NOMO-1 (cell line): ENCODE data around the gene RGS9.

ENCODE experiments used
- DNase-seq, 2 experiments: peaks; one replicate each; lab custom pipeline; 2025; ENCODE audit not compliant: unreplicated experiment in 2 of 2; lab: John Stamatoyannopoulos, UW

Gene RGS9

DNA sequence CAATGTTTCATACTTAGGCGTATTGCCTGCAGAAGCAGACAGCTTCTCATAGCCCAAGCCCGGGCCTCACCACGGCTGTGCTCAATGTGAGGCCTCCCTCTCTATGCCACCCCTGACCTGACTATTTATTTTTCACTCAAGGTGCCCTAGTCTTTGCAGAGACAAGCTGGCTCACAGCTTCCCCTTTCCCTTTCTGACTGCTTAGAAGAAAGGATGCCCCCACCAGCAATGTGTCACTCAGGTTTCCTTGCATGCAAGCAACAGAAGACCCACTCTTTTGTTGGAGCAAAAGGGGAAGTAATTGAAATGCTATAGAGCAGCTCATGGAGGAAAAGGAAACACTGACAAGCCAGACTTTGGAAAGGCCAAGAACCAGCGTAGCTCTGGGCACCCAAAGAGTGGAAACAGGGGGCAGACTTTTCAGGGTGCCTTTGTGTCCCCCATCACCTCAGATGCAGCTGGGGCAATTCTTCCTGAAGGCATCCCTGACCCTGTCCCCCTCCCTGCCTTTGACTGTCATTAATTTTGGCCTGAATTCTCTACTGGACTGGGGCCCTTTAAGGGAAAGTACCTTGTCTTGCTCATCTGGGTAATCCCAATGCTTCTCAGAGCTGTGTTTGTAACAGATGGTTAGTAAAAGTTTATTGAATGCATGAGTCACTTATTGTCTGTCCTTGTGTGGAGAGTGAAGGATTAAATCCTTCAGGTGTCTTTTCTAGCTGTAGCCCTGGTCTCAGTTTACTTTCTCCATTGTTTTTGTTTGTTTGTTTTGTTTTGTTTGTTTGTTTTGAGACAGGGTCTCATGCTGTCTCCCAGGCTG, 17.8 kb downstream of the RGS9 start:
- DNase-seq, result peak; percentile 88 to 96

DNA sequence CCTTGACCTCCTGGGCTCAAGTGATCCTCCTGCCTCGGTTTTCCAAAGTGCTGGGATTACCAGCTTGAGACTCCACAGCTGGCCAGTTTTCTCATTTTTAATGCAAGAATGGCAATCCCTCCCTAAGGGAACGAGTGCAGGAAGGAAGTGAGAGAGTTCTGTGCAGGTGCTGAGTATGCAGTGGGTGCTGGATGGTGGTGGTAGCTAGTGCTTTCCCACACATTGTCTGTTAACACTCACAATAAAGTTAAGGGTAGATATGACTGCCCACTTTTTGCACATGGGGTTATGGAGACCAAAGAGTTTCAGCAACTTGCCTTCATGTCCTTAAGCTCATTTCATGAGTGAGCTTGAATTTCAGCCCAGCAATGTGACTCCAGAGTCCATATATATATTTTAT, 18.5 kb downstream of the RGS9 start:
- DNase-seq, result no peak

DNA sequence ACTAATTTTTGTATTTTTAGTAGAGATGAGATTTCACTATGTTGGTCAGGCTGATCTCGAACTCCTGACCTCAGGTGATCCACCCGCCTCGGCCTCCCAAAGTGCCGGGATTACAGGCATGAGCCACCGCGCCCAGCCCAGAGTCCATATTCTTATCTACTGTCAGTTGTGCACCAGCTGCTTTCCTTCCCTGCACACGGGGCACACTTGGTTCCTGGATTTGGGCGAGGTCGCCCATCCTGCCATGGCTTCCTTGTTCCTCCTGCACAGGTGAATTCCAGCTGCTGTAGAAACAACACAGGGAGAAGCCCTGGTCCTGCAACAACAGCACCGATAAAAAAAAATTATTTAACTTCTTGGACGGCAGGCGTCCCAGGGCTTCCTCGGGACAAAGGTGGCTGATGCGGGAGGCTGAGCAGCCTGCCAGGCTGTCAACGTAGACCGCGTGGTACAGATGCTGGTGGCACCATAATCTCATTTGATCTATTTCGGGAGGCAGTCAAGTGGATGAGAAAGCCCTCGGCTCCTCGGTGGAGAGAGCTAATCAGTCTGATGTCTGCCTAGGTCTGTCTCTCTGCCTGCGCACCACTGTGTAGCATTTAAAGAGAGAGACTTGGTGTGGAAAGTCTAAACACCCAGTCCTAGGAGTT, 19.1 kb downstream of the RGS9 start:
- no peak for DNase-seq

DNA sequence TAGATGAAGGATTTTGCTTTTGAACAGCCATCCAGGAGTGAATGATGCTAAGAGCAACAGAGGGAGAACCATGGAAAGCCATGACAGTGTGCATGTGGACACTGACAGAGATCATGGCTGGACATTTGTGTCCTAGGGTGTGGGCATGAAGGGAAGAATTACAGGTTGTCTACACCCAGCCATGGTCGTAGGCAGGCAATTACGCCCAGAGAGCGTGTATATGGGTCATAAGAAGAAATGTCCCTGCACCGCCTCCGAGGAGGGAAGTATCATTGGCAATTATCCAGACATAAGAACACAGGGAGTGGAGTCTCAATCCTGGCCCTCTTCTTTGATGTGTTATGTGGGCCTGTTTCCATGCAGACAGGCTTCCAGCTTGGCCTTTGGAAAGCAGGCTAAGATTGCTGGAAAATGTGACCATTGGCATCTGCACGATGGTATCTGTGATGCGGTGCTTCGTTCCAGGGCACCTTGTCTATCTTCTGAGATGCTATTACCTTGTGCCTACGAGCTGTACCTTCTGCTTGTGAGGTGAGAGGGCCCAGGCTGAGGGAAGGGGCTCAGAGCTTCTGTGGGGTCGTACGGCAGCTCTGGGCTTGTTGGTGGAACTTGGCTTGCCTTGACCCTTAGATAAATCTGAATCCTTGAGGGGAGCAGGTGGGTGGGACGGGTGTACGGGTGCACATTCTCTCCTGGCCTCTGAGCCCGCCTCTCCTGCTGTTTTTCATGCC, 19.8 kb downstream of the RGS9 start:
- no peak for DNase-seq

DNA sequence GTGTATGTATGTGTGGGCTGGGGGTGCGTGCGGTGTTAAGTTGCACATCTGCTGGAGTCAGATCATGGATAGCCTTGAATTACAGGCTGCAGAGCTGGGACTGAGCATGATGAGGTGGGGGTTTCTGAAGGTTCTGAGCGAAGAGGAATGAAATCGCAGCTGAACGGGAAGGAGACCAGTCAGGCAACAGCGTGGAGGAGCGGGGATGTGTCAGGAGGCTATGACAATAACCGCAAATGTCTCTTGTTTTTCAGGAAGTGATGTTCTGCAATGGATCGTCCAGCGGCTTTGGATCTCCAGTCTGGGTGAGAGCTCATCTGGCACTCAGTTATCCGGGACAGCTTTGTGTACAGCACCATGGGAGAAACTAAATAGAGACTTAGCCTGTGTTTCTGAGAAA, 20.9 kb downstream of the RGS9 start:
- no peak for DNase-seq

DNA sequence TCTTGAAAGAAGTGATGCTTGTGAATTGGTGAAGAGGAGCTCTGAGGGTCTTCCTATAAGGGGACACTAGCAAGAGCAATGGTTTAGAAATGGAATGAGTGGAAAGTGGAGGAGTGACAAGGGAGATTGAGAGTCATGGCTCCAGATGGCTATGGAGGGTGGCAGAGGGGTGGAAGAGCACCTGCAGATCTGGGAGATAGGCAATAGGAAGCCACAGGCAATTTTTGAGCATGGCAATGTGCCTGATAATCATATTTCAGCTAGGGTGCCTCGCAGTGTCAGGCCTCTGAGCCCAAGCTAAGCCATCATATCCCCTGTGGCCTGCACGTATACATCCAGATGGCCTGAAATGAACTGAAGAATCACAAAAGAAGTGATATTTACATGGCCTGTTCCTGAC, 21.5 kb downstream of the RGS9 start:
- DNase-seq, result no peak

DNA sequence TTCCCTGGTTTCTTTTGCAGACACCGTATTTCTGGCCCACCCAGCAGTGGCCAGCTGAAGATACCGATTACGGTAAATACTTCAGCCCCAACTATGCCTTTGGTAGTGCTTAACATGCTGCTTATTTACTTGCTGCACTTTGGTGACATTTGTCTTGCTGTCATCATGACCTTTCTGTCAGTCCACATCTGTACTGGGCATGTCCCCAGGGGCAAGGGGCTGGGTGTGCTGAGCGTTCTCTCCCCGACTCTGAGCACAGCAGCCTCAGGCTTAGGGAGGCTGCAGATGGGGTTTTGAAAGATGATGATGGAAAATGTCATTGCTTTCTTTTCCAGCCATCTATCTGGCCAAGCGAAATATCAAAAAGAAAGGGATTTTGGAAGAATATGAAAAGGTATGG, 23.3 kb downstream of the RGS9 start:
- DNase-seq, result no peak

DNA sequence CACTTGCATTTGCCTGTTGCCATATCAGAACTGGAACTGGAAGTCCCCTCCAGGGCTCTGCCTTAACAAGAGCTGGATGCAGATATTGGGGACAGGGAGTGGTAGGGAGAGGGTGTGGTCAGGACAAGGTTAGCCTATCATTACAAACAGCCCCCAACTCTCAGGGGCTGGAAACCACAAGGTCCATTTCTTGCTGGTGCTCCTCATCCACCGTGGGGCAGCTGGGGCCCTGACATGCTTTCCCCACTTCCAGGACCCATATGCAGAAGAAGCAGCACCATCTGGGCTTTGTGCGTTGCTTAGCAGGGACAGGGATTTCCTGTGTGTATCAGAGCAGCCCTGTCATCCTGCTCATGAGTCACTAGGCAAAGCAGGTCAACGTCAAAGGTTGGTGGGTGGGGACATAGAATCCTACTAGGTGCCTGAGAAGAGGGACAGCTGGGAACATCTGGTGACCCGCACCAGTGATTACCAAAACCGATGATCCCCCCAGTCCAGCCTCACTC, 26.9 kb downstream of the RGS9 start:
- DNase-seq, result no peak

DNA sequence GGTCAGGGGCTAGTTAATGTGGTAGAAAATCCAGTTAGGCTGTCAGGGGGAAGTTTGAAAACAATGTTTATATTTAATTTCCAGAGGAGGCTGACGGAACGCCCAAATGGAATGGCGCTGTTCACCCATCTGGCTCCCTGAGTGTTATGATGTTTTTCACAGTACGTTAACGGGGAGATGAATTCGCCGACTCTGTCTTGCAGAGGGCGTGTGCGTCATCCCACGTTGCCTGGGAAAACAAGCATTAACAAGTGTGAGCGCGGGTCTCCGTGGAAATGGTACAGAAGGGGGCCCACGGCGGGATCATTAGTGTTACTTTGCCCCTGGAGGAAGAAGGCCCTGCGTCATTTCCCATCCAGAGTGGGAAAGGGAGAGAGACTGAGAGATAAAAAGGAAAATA, 29.6 kb downstream of the RGS9 start:
- no peak for DNase-seq

DNA sequence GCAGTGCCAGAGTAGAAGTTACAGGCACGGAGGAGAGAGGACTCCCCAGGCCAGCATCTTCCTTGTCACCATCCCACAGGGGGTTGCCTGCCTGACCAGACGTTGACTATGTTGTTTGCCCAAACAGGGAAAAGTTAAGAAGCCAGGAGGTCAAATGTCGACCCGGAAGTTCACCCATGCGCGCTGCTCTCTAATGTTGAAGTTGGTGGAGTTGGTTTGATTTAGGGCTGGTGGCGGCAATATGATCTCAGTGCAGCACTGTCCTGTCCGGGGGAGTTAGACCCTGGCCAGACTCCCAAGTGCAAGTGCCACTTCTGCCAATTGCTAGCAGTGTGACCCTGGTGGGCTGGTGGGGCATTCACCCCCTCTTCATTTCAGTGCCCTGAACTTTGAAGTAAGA, 30.4 kb downstream of the RGS9 start:
- DNase-seq, result no peak

DNA sequence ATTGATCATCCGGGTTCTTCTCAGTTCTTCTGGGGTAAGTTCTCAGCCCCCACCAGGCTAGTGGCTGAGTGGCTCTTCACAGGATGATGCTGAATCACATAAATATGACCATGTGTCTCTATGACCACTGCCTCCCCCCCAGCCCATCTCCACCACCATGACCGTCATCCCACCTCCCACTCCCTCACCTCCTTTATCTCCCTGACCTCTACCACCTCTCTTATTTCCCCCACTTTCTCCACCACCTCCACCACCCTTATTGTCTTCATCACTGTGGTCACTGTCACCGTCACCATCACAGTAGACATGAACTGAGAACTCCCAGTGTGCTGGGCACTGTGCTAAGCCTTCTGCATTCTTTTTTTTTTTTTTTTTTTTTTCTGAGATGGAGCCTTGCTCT, 32.5 kb downstream of the RGS9 start:
- DNase-seq, result no peak

DNA sequence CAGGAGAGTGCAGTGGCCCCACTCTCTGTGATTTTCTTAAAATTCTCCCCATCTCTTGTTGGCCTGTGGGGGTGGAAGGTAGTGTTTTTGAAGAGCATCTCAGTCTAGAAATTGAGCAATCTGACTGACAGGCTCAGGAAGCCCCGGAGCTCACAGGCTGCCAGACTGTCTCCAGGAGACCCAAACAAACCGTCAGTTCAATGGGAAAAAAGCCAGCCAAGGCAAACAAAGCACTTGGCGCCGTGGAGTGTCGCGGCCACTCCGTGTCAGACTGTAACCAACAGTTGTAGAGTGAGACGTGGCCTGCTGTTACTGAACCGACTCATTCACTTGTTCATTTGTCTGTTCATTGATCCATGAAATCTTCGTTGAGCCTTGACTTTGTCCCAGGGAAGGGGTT, 33.7 kb downstream of the RGS9 start:
- DNase-seq, result no peak

DNA sequence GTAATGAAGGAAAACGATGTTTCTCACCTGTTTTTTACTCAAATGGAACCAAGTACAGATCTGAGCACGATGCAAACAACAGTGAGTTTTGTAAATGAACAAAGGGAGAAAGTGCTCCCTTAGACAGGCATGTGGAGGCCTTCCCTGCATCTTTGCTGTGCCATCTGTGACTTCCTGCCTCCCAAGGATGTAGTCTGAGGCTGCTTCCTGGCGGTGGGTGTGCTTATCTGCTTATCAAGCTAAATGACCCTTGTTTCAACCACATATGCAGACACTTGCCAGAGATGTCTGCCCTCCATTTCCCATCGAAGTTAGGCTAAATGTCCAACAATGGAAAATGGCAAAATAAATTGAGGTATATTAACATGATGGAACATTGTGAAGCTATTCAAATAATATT, 34.6 kb downstream of the RGS9 start:
- no peak for DNase-seq

DNA sequence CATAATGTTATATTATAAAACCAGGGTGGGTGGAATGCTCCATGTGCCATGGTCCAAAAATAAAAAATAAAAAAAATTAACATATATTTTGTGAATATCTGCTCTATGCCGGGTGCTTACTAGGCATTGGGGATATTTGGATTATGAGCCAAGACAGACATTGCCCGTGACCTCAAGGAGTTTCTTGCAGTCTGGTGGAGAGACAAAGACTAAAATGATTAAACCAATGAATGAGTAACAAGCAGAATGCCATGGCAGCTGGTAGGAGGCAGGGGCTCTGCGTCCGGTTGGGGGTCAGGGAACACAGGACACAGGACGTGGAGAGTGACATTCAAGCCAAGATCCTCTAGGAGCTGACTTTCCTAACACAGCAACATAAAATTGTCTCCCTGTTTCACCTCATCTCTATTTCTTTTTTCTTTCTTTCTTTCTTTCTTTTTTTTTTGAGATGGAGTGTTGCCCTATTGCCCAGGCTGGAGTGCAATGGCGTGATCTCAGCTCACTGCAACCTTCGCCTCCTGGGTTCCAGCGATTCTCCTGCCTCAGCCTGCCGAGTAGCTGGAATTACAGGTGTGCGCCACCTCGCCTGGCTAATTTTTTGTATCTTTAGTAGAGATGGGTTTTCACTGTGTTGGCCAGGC, 35.4 kb downstream of the RGS9 start:
- DNase-seq, result no peak

DNA sequence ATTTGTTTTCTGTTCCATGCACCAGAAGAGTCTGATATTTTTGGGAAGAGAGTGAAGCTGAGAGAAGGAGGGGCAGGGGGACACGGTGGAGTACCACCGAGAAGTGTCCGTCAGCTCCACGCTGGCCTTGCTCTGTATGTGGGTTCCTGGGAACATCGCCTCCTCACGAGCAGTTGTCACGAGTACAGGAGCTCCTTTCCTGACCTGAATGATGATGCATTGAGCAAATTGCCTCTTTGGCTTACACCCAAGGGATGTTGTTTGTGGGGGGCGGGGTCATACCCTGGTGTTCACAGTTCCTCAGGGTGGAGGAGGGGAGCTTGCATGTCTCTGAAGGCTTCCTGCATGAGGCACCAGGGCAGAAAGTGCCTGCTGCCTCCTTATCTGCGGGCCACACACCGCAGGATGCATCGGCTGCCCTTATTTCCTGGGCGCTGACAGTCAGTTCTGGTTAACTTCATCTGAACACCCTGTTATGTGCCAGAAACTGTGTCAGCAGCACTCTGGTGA, 36.2 kb downstream of the RGS9 start:
- DNase-seq, result no peak

DNA sequence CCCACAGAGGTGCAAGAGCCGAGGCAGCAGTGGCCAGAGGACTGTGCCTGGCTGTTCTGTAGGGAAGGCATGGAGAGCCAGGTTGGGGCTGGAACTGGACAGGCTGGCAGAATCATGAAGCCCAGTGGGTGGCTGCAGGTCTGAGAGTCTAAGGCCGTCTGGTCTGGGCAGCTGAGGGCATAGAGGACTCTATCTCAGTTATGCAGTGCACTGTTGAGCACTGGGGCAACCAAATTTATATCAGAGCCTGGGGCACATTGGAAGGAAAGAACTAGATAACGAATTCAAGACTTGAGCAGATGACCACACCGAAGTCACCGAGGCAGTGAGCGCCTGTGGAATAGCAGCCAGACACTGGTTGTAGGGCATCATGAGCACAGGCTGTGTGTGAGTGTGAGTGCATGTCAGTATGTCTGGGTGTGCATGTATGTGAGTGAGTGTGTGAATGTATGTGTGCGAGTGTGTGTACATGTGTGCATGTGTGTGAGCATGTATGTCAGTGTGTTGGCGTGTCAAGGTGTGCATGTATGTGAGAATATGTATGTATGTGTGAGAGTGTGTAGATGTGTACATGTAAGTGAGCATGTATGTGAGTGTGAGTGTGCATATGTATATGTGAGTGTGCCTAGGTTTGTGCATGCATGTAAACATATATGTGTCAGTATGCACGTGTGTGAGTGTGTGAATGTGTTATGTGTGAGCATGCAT, 37.0 kb downstream of the RGS9 start:
- DNase-seq, result no peak

DNA sequence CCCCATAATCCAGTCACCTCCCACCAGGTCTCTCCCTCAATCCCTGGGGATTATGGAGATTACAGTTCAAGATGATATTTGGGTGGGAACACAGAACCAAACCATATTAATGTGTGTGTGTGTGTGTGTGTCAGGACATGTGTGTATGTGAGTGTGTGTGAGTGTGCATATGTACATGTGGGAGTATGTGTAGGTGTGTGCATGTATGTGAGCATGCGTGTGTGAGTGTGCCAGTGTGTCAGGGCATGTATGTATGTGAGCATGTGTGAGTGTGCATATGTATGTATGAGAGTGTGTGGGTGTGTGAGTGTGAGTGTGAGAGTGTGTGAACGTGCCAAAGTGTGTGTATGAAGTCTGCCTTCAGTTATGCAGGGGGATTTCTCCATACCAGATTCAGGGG, 37.8 kb downstream of the RGS9 start:
- DNase-seq, result no peak

DNA sequence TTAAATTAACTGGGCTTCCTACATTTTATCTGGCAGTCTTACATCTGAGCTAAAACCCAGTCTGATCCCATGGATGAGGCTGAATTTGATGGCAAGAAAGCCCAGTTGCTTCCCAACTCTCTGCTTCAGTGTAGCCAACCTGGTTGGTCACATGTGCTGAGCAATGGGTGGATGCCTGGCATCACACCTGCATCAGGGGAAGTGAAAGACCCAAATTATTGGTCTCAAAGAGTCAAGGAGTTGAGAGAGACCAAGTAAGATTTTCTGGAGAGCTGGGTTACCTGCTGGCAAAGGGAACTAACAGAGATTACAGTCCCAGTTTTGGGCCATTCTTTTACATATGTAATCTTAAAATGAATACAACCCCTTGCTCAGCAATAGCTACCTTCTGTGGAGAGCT, 38.8 kb downstream of the RGS9 start:
- DNase-seq, result no peak

DNA sequence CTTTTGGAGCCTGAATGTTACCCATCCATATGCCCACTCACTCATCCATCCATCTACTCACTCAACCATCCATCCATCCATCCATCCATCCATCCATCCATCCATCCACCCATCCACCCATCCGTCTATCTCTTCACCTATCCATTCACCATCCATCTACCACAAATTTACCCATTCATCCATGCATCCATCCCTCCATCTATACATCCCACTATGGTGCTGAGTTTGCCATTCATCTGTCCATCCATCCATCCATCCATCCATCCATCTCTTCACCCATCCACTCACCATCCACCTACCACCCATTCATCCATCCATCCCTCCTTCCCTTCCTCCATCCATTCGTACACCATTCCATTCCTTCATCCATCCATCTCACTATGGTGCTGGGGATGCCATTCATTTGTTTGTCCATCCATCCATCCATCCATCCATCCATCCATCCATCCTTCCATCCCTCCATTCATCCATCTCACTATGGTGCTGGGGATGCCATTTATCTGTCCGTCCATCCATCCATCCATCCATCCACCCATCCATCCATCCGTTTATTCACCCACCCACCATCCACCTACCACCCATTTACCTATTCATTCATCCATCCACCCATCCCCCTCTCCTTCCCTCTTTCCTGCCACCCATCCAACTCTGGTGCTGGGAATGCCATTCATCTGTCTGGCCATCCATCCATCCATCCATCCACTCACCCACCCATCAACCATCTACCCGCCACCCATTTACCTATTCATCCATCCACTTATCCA, 39.7 kb downstream of the RGS9 start:
- DNase-seq, result no peak

DNA sequence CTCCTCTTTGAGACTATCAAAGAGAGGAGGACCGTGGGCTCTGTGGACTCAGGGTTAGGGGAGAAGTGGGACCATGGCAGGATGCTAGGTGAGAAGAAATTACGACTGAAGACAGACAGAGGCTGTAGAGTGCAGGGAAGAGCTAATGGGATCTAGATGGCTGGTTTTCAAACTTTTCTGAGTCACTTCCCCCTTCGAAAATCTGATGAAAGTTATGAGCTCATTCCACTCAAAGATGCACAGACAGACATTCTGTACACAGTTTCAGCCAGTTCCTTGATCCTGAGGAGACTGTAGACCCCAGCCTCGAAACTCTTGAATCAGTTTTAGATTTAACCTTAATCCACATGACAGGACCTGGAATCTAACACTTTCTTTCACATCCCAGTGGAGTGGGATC, 40.7 kb downstream of the RGS9 start:
- no peak for DNase-seq
